Peyer's patch (tissue), 4 donors: ENCODE results near the gene RASSF3.

Source experiments
- CTCF ChIP-seq, 6 experiments: fragments of 450-650 bp in 4 of 6; fragments of 200-600 bp in 2 of 6; sonication (generic) in 1 of 6; IDR thresholded peaks; one replicate each; pipeline ENCODE4 v1.5.1; 2017 to 2019; ENCODE audit warnings: antibody characterized with exemption in 6 of 6, mild to moderate bottlenecking in 3 of 6, moderate library complexity in 1 of 6
- POLR2A ChIP-seq, 2 donors: fragments of 450-650 bp; IDR thresholded peaks; one replicate each; pipeline ENCODE4 v1.5.1; 2017; ENCODE audit warnings: antibody characterized with exemption in 2 of 2, mild to moderate bottlenecking in 2 of 2, moderate library complexity in 2 of 2

DNA sequence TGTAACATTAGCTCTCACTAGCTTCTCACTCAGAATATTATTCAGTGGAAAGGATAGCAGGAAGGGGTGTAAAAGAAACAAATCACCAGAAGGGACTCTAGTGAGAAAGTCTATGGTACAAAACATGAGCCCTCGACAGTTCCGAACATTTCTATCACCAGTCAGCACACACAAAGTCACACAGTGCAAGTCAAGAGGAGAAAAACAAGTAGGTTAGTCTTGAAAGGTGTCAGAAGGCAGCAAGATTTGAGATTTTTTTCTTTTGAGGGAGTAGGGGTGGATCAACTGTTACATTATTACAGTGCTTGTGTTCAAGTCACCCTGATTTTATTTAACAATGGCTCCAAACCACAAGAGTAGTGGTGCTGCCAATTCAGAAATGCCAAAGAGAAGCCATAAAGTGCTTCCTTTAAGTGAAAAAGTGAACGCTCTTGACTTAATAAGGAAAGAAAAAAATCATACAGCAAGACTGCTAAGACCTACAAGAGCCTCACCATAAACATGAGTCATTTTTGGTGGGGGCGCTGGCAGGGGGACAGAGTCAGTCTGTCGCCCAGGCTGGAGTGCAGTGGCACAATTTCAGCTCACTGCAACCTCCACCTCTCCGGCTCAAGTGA lies 106.7 kb downstream of the RASSF3 start:
- no peak for TF ChIP-seq POLR2A (IDR thresholded peaks at IDR 0.05)
- no peak for TF ChIP-seq CTCF (IDR thresholded peaks at IDR 0.05)
